ENCODE results near the gene DUSP10. TPM values are rescaled to one million over a fixed set of nuclear protein-coding genes. Genes with fewer than 3 reads are reported as not detected.
A peak's percentile ranks its signal among the peaks of the same experiment; 100 is the strongest.

DUSP10 gene
- total RNA-seq, 2 donors from 2014 or later: 8.2 to 11.7 TPM

GRCh38 chr1:221691261-221691660 is 50.6 kb downstream of the DUSP10 start:
- no peaks in the 10 kb centered on the region for H3K27me3 Mint-ChIP-seq
- no peaks in the 10 kb centered on the region for H3K4me1 Mint-ChIP-seq
- peaks cover 3% of the 10 kb centered on the region for H3K9me3 Mint-ChIP-seq
- no peak for ATAC-seq (replicated peaks)
- no peak overlapping the region for H3K27ac Mint-ChIP-seq
- H3K36me3 Mint-ChIP-seq (ENCODE audit: low read depth): no peaks in the 10 kb centered on the region
- no peak overlapping the region for H3K4me3 Mint-ChIP-seq

- Mint-ChIP-seq H3K27ac (no peak overlapping the region), H3K4me3 (no peak overlapping the region), H3K9me3 (peaks cover 3% of the 10 kb centered on the region), H3K4me1 (no peaks in the 10 kb centered on the region), H3K27me3 (no peaks in the 10 kb centered on the region), H3K36me3 (ENCODE audit: low read depth) (no peaks in the 10 kb centered on the region)
- ATAC-seq (replicated peaks): no peak
Observed at GRCh38 chr1:221690858-221691257, 51.0 kb downstream of the DUSP10 start.

- peak; percentile 83 for ATAC-seq (replicated peaks)
- Mint-ChIP-seq H3K27me3 (no peaks in the 10 kb centered on the region), H3K4me1 (peaks cover 4% of the 10 kb centered on the region), H3K9me3 (peaks cover 3% of the 10 kb centered on the region), H3K27ac (peak overlapping the region; percentile 18), H3K36me3 (ENCODE audit: low read depth) (no peaks in the 10 kb centered on the region), H3K4me3 (peak overlapping the region; percentile 28)
Observed at GRCh38 chr1:221689138-221689537, 52.8 kb downstream of the DUSP10 start.

- Mint-ChIP-seq H3K27ac (peak overlapping the region; percentile 18), H3K9me3 (peaks cover under 1% of the 10 kb centered on the region), H3K27me3 (no peaks in the 10 kb centered on the region), H3K4me1 (peaks cover 4% of the 10 kb centered on the region), H3K4me3 (no peak overlapping the region), H3K36me3 (ENCODE audit: low read depth) (no peaks in the 10 kb centered on the region)
- ATAC-seq (replicated peaks): peak; percentile 4
Observed at GRCh38 chr1:221688488-221688843, 53.4 kb downstream of the DUSP10 start.

- no peak for ATAC-seq (replicated peaks)
- H3K4me1 Mint-ChIP-seq: peaks cover 4% of the 10 kb centered on the region
- peak overlapping the region; percentile 18 for H3K27ac Mint-ChIP-seq
- H3K36me3 Mint-ChIP-seq (ENCODE audit: low read depth): no peaks in the 10 kb centered on the region
- H3K27me3 Mint-ChIP-seq: no peaks in the 10 kb centered on the region
- no peaks in the 10 kb centered on the region for H3K9me3 Mint-ChIP-seq
- H3K4me3 Mint-ChIP-seq: no peak overlapping the region
Observed at GRCh38 chr1:221687836-221688487, 53.9 kb downstream of the DUSP10 start.

- peaks cover 8% of the 10 kb centered on the region for H3K9me3 Mint-ChIP-seq
- H3K27ac Mint-ChIP-seq: no peak overlapping the region
- H3K27me3 Mint-ChIP-seq: no peaks in the 10 kb centered on the region
- no peak for ATAC-seq (replicated peaks)
- H3K4me3 Mint-ChIP-seq: no peak overlapping the region
- peaks cover 4% of the 10 kb centered on the region for H3K4me1 Mint-ChIP-seq
- H3K36me3 Mint-ChIP-seq (ENCODE audit: low read depth): no peaks in the 10 kb centered on the region
Observed at GRCh38 chr1:221683681-221684080, 58.2 kb downstream of the DUSP10 start.

- Mint-ChIP-seq H3K36me3 (ENCODE audit: low read depth) (no peaks in the 10 kb centered on the region), H3K4me1 (peaks cover 9% of the 10 kb centered on the region), H3K27me3 (no peaks in the 10 kb centered on the region), H3K4me3 (no peak overlapping the region), H3K27ac (no peak overlapping the region), H3K9me3 (peaks cover 12% of the 10 kb centered on the region)
- no peak for ATAC-seq (replicated peaks)
Observed at GRCh38 chr1:221680085-221680484, 61.8 kb downstream of the DUSP10 start.

- ATAC-seq (replicated peaks): no peak
- peaks cover 12% of the 10 kb centered on the region for H3K9me3 Mint-ChIP-seq
- H3K27me3 Mint-ChIP-seq: no peaks in the 10 kb centered on the region
- H3K36me3 Mint-ChIP-seq (ENCODE audit: low read depth): no peaks in the 10 kb centered on the region
- H3K4me3 Mint-ChIP-seq: no peak overlapping the region
- no peak overlapping the region for H3K27ac Mint-ChIP-seq
- H3K4me1 Mint-ChIP-seq: peaks cover 5% of the 10 kb centered on the region
Observed at GRCh38 chr1:221678014-221678413, 63.9 kb downstream of the DUSP10 start.

GRCh38 chr1:221675880-221676800 is 65.7 kb downstream of the DUSP10 start:
- Mint-ChIP-seq H3K9me3 (peaks cover 12% of the 10 kb centered on the region), H3K4me3 (no peak overlapping the region), H3K27ac (peak overlapping the region; percentile 7), H3K36me3 (ENCODE audit: low read depth) (no peaks in the 10 kb centered on the region), H3K4me1 (peaks cover 5% of the 10 kb centered on the region), H3K27me3 (no peaks in the 10 kb centered on the region)
- no peak for ATAC-seq (replicated peaks)

- no peak overlapping the region for H3K4me3 Mint-ChIP-seq
- peaks cover 5% of the 10 kb centered on the region for H3K4me1 Mint-ChIP-seq
- no peak for ATAC-seq (replicated peaks)
- H3K36me3 Mint-ChIP-seq (ENCODE audit: low read depth): no peaks in the 10 kb centered on the region
- no peak overlapping the region for H3K27ac Mint-ChIP-seq
- peaks cover 4% of the 10 kb centered on the region for H3K9me3 Mint-ChIP-seq
- peaks cover 3% of the 10 kb centered on the region for H3K27me3 Mint-ChIP-seq
Observed at GRCh38 chr1:221672965-221673364, 68.9 kb downstream of the DUSP10 start.

GRCh38 chr1:221672239-221672645 is 69.6 kb downstream of the DUSP10 start:
- ATAC-seq (replicated peaks): no peak

GRCh38 chr1:221670081-221670480 is 71.8 kb downstream of the DUSP10 start:
- no peak for ATAC-seq (replicated peaks)
- Mint-ChIP-seq H3K27ac (no peak overlapping the region), H3K27me3 (peaks cover 7% of the 10 kb centered on the region), H3K4me3 (no peak overlapping the region), H3K9me3 (no peaks in the 10 kb centered on the region), H3K4me1 (peaks cover 7% of the 10 kb centered on the region), H3K36me3 (ENCODE audit: low read depth) (no peaks in the 10 kb centered on the region)

More at GRCh38 chr1:221672239-221672645, 69.6 kb downstream of the DUSP10 start:
- H3K27ac Mint-ChIP-seq: no peak overlapping the region
- no peak overlapping the region for H3K4me3 Mint-ChIP-seq
- H3K4me1 Mint-ChIP-seq: peaks cover 11% of the 10 kb centered on the region
- H3K27me3 Mint-ChIP-seq: peaks cover 7% of the 10 kb centered on the region
- no peaks in the 10 kb centered on the region for H3K36me3 Mint-ChIP-seq (ENCODE audit: low read depth)
- H3K9me3 Mint-ChIP-seq: peaks cover 4% of the 10 kb centered on the region

GRCh38 chr1:221669441-221669840 is 72.4 kb downstream of the DUSP10 start:
- Mint-ChIP-seq H3K4me3 (no peak overlapping the region), H3K4me1 (peaks cover 7% of the 10 kb centered on the region), H3K9me3 (no peaks in the 10 kb centered on the region), H3K36me3 (ENCODE audit: low read depth) (no peaks in the 10 kb centered on the region), H3K27me3 (peaks cover 7% of the 10 kb centered on the region), H3K27ac (no peak overlapping the region)
- no peak for ATAC-seq (replicated peaks)

- no peak overlapping the region for H3K4me3 Mint-ChIP-seq
- no peak overlapping the region for H3K27ac Mint-ChIP-seq
- no peaks in the 10 kb centered on the region for H3K36me3 Mint-ChIP-seq (ENCODE audit: low read depth)
- ATAC-seq (replicated peaks): peak; percentile 82
- peaks cover 7% of the 10 kb centered on the region for H3K27me3 Mint-ChIP-seq
- no peaks in the 10 kb centered on the region for H3K9me3 Mint-ChIP-seq
- H3K4me1 Mint-ChIP-seq: peaks cover 7% of the 10 kb centered on the region
Observed at GRCh38 chr1:221667504-221667903, 74.4 kb downstream of the DUSP10 start.

GRCh38 chr1:221664253-221664652 is 77.6 kb downstream of the DUSP10 start:
- peaks cover 13% of the 10 kb centered on the region for H3K4me1 Mint-ChIP-seq
- no peak overlapping the region for H3K4me3 Mint-ChIP-seq
- no peak overlapping the region for H3K27ac Mint-ChIP-seq
- H3K9me3 Mint-ChIP-seq: no peaks in the 10 kb centered on the region
- H3K27me3 Mint-ChIP-seq: peaks cover 6% of the 10 kb centered on the region
- H3K36me3 Mint-ChIP-seq (ENCODE audit: low read depth): no peaks in the 10 kb centered on the region
- ATAC-seq (replicated peaks): no peak

Measured in activated T-helper 17 cell treated with anti-CD3 and anti-CD28 coated beads, Interleukin-2, amount 50 U/mL, for 72 hours (primary cell).